Stimulated activated CD8-positive, alpha-beta memory T cell treated with anti-CD3 and anti-CD28 coated beads, Interleukin-15, amount 100 ng/mL, for 24 hours (primary cell): ENCODE results near the gene IL24.
"Not testable (repeated sequence)": the region's sequence is repeated elsewhere in the genome, so short reads cannot be mapped to it uniquely, and the experiment has no call there.

Experiments used
- DNase-seq: peaks from one replicate; pipeline ENCODE4 v3.0.0-alpha.2; 2020; ENCODE audit warnings: low read depth

Gene IL24, protein sequence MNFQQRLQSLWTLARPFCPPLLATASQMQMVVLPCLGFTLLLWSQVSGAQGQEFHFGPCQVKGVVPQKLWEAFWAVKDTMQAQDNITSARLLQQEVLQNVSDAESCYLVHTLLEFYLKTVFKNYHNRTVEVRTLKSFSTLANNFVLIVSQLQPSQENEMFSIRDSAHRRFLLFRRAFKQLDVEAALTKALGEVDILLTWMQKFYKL

DNA sequence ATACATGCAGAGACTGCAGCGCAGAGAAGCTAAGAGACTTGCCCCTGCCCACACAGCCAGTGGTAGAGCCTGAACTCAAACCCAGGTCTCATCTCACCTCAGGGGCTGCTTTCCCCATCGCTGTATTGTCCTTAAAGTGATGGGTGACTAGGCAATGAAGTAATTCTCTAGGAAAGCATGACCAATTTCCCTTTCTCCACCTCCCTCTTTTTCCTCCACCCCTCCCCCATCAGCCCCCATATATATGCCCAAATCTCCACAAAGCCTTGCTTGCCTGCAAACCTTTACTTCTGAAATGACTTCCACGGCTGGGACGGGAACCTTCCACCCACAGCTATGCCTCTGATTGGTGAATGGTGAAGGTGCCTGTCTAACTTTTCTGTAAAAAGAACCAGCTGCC lies at the start of gene IL24:
Gene IL24, plus strand, starts transcription at position 269 of the 400 bp plus-strand sequence. CDS start 390 bp downstream, outside the sequence.
- no peak for DNase-seq

- DNase-seq = no peak
These were observed 49.3 kb upstream of the IL24 start for GRCh38 chr1:206847946-206848345.

- DNase-seq = no peak
These were observed 46.8 kb upstream of the IL24 start for GRCh38 chr1:206850401-206850800.

GRCh38 chr1:206851341-206852010 lies 45.8 kb upstream of the IL24 start:
- no peak for DNase-seq

DNA sequence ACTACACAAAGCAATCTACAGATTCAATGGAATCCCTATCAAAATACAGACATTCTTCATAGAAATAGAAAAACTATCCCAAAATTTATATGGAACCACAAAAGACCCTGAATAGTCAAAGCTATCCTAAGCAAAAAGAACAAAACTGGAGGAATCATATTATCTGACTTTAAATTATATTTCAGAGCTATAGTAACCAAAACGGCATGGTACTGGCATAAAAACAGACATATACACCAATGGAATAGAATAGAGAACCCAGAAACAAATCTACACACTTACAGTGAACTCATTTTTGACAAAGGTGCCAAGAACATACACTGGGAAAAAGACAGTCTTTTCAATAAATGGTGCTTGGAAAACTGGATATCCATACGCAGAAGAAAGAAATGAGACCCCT lies 44.6 kb upstream of the IL24 start:
- DNase-seq = not testable (repeated sequence)

GRCh38 chr1:206853696-206854095 lies 43.5 kb upstream of the IL24 start:
- DNase-seq = not testable (repeated sequence)

- DNase-seq = no peak
These were observed 42.7 kb upstream of the IL24 start for GRCh38 chr1:206854401-206855129.

DNA sequence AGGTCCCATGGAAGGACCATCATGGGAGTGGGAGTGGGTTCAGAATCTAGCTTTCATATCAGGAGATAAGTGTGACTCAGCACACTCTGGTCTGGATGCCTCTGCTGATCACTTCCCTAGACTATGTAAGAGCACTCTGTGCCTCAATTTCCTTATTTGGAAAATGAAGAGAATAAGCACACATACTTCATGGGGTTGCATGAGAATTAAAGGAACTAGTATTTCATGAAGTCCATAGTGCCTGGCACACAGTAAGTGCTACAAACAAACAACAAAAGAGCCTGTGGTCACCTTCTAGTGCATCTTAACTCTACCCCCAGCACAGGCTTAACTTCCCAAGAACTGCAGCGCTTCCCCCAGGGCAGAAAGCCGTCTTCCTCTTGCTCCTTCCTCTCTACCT lies 41.4 kb upstream of the IL24 start:
- no peak for DNase-seq

- no peak for DNase-seq
These were observed 40.4 kb upstream of the IL24 start for GRCh38 chr1:206856674-206857464.

GRCh38 chr1:206859082-206859521 lies 38.1 kb upstream of the IL24 start:
- no peak for DNase-seq

DNA sequence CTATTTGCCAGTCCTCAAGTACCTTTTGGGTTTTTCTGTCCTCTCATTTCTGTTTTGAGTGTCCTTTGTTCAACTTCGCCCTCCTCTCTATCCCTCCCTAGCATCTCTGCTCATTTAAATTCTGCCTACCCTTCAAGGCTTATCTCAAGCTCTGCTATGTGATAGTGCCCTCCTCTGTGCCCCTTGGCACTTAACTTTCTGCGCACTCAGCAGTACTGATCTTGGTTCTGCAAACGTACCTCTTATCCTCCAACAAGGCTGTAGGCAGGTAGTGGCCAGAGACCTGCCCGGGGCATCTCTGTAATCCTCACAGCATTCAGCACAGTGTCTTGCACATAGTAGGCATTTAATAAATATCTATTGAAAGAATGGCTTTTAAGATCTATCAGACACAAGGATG lies 37.1 kb upstream of the IL24 start:
- no peak for DNase-seq

- no peak for DNase-seq
These were observed 34.0 kb upstream of the IL24 start for GRCh38 chr1:206863266-206863665.

GRCh38 chr1:206864939-206865671 lies 32.1 kb upstream of the IL24 start, which contains the start of gene IL20:
Gene IL20 (plus strand): TSS chr1:206865623. CDS start chr1:206865853, 230 bp downstream.
- DNase-seq = peak; percentile 77

- DNase-seq = no peak
These were observed 31.2 kb upstream of the IL24 start for GRCh38 chr1:206866062-206866461.

DNA sequence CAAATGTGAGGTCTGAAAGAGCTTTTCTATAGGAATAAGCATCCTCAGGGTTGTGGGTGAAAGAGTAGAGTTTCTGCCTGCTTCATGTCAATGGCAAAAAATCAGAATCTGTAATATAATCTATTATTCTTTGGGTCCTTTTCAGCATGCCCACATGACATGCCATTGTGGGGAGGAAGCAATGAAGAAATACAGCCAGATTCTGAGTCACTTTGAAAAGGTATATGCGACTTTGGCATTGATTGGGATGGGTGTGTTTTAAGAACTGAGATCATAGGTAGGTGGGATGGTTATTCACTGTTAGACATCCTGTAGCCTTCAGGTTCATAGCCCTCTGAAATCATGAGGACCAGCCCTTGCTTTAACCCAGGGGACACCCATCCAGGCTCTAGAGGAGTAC lies 30.0 kb upstream of the IL24 start:
- DNase-seq = no peak

GRCh38 chr1:206867716-206868115 lies 29.5 kb upstream of the IL24 start:
- DNase-seq = no peak

GRCh38 chr1:206868264-206868663 lies 29.0 kb upstream of the IL24 start:
- DNase-seq = no peak

DNA sequence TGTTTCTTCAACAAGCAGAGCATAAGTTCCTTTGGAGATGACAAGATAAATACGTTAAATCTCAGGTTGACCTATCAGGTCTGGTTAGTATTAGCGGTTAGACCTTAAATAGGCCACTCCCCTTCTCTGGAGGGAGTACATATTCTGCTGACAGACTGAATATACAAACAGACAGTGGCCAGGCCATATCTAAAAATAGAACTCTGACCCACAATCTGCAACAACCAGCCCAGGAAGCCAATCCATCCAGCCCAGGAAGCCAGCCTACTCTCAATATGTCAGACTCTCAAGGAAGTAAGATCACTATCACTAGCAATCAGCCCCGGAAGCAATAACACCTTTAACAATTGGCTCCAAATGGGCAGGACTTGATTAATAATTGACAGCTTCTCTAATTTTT lies 25.1 kb upstream of the IL24 start:
- DNase-seq = no peak

- no peak for DNase-seq
These were observed 23.5 kb upstream of the IL24 start for GRCh38 chr1:206873603-206874188.

GRCh38 chr1:206875752-206876377 lies 21.4 kb upstream of the IL24 start:
- no peak for DNase-seq

GRCh38 chr1:206878456-206878855 lies 18.8 kb upstream of the IL24 start:
- no peak for DNase-seq
